ENCODE data around the gene XCL1.

The XCL1 gene

GRCh38 chr1:168599641-168600040, 23.2 kb downstream of the XCL1 start:
- Histone ChIP-seq H3K4me1 (ENCODE audit: control insufficient read depth in 1 of 2, insufficient read depth in 1 of 2, low read depth in 1 of 2, low read length in 1 of 2) (no peaks in the 10 kb centered on the region), H3K9me3 (no peaks in the 10 kb centered on the region), H3K36me3 (no peaks in the 10 kb centered on the region), H3K4me3 (ENCODE audit: low read depth in 1 of 2, low read length in 1 of 2) (no peak overlapping the region), H3K27ac (no peak overlapping the region), H3K27me3 (no peaks in the 10 kb centered on the region)
- no peak for TF ChIP-seq CTCF (IDR thresholded peaks at IDR 0.05)

DNA sequence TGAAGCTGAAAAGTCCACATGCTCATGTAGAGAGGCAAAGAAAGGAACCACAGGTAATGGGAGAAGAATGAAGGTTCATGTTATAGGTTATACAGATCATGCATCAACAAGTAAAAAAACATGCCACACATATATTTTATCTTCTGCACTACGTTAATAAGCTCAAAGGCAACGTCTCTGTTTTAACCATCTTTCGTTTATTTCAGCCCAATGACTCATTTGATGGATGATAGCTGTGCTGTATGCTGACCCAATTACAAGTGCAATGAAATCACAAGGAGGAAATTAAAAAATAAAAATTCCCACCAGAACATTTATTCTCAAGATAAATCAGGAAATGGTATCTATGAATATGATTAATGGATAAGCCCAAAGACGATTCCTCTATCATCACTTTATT, 24.6 kb downstream of the XCL1 start:
- TF ChIP-seq CTCF (IDR thresholded peaks at IDR 0.05), result no peak
- Histone ChIP-seq H3K4me1 (ENCODE audit: control insufficient read depth in 1 of 2, insufficient read depth in 1 of 2, low read depth in 1 of 2, low read length in 1 of 2) (no peaks in the 10 kb centered on the region), H3K4me3 (ENCODE audit: low read depth in 1 of 2, low read length in 1 of 2) (no peak overlapping the region), H3K36me3 (no peaks in the 10 kb centered on the region), H3K9me3 (no peaks in the 10 kb centered on the region), H3K27me3 (no peaks in the 10 kb centered on the region), H3K27ac (no peak overlapping the region)

DNA sequence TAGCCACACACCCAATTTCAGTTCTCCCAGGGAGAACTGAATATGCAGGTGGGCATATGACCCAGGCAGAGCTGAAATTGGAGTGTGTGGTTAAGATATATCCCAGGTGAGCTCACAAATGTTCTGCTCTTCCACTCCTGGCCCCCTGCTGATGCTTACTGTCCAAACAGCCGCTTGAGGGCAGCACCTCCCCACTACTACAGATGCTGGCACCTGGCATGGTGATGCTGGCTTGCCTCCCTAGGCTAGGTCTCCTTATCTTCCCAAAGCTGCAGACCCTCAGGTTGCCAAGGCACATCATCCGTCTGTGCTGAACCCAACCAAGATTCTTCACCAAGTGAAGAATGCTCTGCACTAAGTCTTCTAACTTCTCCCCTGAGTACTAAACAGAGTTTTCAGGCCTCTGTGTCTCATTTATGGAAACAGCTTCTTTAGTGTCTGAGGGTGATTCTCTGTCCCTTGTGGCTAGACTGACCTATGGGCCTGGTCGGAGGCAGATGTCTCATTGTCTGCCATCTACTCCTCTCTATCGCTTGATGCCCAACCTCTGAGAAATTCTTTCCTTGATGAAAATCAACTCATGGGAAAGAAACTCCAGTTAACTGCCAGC, 27.2 kb downstream of the XCL1 start:
- no peak for TF ChIP-seq CTCF (IDR thresholded peaks at IDR 0.05)
- H3K4me3 ChIP-seq (ENCODE audit: low read depth in 1 of 2, low read length in 1 of 2), result no peak overlapping the region

GRCh38 chr1:168605443-168605842, 29.0 kb downstream of the XCL1 start:
- H3K4me3 ChIP-seq (ENCODE audit: low read depth in 1 of 2, low read length in 1 of 2), result no peak overlapping the region
- H3K27ac ChIP-seq, result no peak overlapping the region
- no peaks in the 10 kb centered on the region for H3K9me3 ChIP-seq
- no peaks in the 10 kb centered on the region for H3K36me3 ChIP-seq
- no peak for TF ChIP-seq CTCF (IDR thresholded peaks at IDR 0.05)
- no peaks in the 10 kb centered on the region for H3K27me3 ChIP-seq
- H3K4me1 ChIP-seq (ENCODE audit: control insufficient read depth in 1 of 2, insufficient read depth in 1 of 2, low read depth in 1 of 2, low read length in 1 of 2), result no peaks in the 10 kb centered on the region

More for the DNA sequence above, 27.2 kb downstream of the XCL1 start:
- no peak overlapping the region for H3K27ac ChIP-seq
- H3K4me1 ChIP-seq (ENCODE audit: control insufficient read depth in 1 of 2, insufficient read depth in 1 of 2, low read depth in 1 of 2, low read length in 1 of 2), result no peaks in the 10 kb centered on the region
- H3K27me3 ChIP-seq, result no peaks in the 10 kb centered on the region
- H3K9me3 ChIP-seq, result no peaks in the 10 kb centered on the region
- H3K36me3 ChIP-seq, result no peaks in the 10 kb centered on the region

DNA sequence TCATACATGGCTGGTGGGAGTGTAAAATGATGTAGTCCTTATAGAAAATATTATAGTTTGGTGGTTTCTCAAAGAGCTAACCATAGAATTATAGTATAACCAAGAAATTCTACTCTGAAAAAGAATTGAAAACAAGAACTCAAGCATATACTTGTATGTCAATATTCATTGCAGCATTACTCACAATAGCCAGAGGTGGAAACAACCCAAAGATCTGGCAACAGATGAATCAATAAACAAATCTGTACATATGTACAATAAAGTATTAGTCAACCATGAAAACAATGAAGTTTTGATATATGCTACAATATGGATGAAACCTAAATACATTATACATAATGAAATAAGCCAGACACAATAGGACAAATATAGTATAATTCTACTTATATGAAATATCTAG, 29.7 kb downstream of the XCL1 start:
- Histone ChIP-seq H3K27ac (no peak overlapping the region), H3K9me3 (no peaks in the 10 kb centered on the region), H3K4me3 (ENCODE audit: low read depth in 1 of 2, low read length in 1 of 2) (no peak overlapping the region), H3K4me1 (ENCODE audit: control insufficient read depth in 1 of 2, insufficient read depth in 1 of 2, low read depth in 1 of 2, low read length in 1 of 2) (no peaks in the 10 kb centered on the region), H3K27me3 (no peaks in the 10 kb centered on the region), H3K36me3 (no peaks in the 10 kb centered on the region)
- no peak for TF ChIP-seq CTCF (IDR thresholded peaks at IDR 0.05)

Data from neutrophil (primary cell).